SK-N-SH (cell line): ENCODE data around the gene RNASEH2B.

Experiments used
- MEF2A ChIP-seq: IDR thresholded peaks from 2 replicates; pipeline ENCODE4 v1.4.0; 2012; ENCODE audit warnings: low read depth, borderline replicate concordance
- POLR2AphosphoS5 ChIP-seq: IDR thresholded peaks from 2 replicates; pipeline ENCODE4 v1.6.1; 2012; ENCODE audit warnings: low read depth, low read length
- RXRA ChIP-seq: IDR thresholded peaks from 2 replicates; pipeline ENCODE4 v1.4.0; 2012; ENCODE audit warnings: low read depth, mild to moderate bottlenecking, borderline replicate concordance
- SIN3A ChIP-seq: IDR thresholded peaks from 2 replicates; pipeline ENCODE4 v1.6.1; 2012; ENCODE audit warnings: low read depth, mild to moderate bottlenecking, low read length, moderate library complexity, borderline replicate concordance
- TAF1 ChIP-seq: IDR thresholded peaks from 2 replicates; pipeline ENCODE4 v1.6.1; 2012; ENCODE audit warnings: low read depth, mild to moderate bottlenecking, low read length, moderate library complexity, borderline replicate concordance
- TF ChIP-seq, protein P1 (sequence below): fragments of 200-600 bp; sonication (generic); IDR thresholded peaks from 2 replicates; pipeline ENCODE4 v1.6.1; 2017; ENCODE audit warnings: antibody characterized with exemption, mild to moderate bottlenecking, moderate library complexity

DNA sequence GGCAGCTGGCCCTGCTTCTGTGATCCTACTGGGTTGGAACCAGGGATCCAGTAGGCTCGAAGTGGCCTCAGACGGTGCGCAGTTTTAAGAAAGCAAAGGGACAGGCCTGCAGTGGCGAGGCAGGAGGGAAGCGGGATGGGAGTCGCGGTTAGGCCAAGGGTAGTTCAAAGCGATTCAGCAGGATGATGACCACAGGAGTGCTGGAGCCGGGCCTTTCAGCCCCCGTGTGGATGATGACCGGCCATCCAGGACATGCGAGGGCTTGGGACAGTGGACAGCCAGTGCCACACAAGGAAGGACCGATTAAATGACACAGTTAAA lies 854 bp downstream of the RNASEH2B start:
- TF ChIP-seq, protein P1, sequence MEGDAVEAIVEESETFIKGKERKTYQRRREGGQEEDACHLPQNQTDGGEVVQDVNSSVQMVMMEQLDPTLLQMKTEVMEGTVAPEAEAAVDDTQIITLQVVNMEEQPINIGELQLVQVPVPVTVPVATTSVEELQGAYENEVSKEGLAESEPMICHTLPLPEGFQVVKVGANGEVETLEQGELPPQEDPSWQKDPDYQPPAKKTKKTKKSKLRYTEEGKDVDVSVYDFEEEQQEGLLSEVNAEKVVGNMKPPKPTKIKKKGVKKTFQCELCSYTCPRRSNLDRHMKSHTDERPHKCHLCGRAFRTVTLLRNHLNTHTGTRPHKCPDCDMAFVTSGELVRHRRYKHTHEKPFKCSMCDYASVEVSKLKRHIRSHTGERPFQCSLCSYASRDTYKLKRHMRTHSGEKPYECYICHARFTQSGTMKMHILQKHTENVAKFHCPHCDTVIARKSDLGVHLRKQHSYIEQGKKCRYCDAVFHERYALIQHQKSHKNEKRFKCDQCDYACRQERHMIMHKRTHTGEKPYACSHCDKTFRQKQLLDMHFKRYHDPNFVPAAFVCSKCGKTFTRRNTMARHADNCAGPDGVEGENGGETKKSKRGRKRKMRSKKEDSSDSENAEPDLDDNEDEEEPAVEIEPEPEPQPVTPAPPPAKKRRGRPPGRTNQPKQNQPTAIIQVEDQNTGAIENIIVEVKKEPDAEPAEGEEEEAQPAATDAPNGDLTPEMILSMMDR = peak; percentile 15; the same call in 1 of the 2 replicates
- no peak for TF ChIP-seq MEF2A
- no peak for TF ChIP-seq SIN3A
- 0 out of 2 replicates have a peak, but pooled peaks have one; percentile 1 for TF ChIP-seq TAF1
- TF ChIP-seq POLR2AphosphoS5 = no peak
- no peak for TF ChIP-seq RXRA
